ENCODE data around the gene TECPR2. TPM values are rescaled to one million over a fixed set of nuclear protein-coding genes. Genes with fewer than 3 reads are reported as not detected.

The TECPR2 gene
- total and polyA plus RNA-seq, 4 donors, result 2.0 to 12.6 (median 5.2) TPM

- H3K9ac ChIP-seq (ENCODE audit: low read depth in 1 of 2, low read length in 2 of 2), result no peak overlapping the region
- DNase-seq (ENCODE audit: low spot score), result no peak
- no peak for TF ChIP-seq ATF3 (IDR thresholded peaks at IDR 0.05)
- no peak for TF ChIP-seq HNF4G (IDR thresholded peaks at IDR 0.05)
- TF ChIP-seq GABPA (IDR thresholded peaks at IDR 0.05 in 1 of 2, conservative IDR thresholded peaks at IDR 0.05 in 1 of 2), result no peak
- no peak for TF ChIP-seq SP1 (IDR thresholded peaks at IDR 0.05)
- TF ChIP-seq CTCF (IDR thresholded peaks at IDR 0.05; ENCODE audit: low read depth, low read length, missing input control), result no peak
- no peak for TF ChIP-seq TAF1 (conservative IDR thresholded peaks at IDR 0.05)
- no peak for TF ChIP-seq YY1 (IDR thresholded peaks at IDR 0.05)
- TF ChIP-seq ZBTB33 (IDR thresholded peaks at IDR 0.05), result no peak
- TF ChIP-seq RXRA (IDR thresholded peaks at IDR 0.05), result no peak
- TF ChIP-seq EGR1 (IDR thresholded peaks at IDR 0.05; ENCODE audit: low read depth in 2 of 2), result no peak
- no peak for TF ChIP-seq REST (IDR thresholded peaks at IDR 0.05)
- TF ChIP-seq NR2F2 (IDR thresholded peaks at IDR 0.05), result no peak
- no peak for TF ChIP-seq HNF4A (conservative IDR thresholded peaks at IDR 0.05)
- no peak for TF ChIP-seq JUND (IDR thresholded peaks at IDR 0.05)
- TF ChIP-seq RAD21 (IDR thresholded peaks at IDR 0.05), result no peak
- no peak for TF ChIP-seq MAX (IDR thresholded peaks at IDR 0.05)
- no peaks in the 10 kb centered on the region for H3K27me3 ChIP-seq (ENCODE audit: control insufficient read depth in 4 of 4, insufficient read depth in 4 of 4, low read length in 3 of 4)
- H3K36me3 ChIP-seq (ENCODE audit: control insufficient read depth in 4 of 4, insufficient read depth in 3 of 4, low read depth in 1 of 4, low read length in 3 of 4), result peaks cover 0 to 5% (median under 1%) of the 10 kb centered on the region in 4 donors
- no peak overlapping the region for H3K27ac ChIP-seq (ENCODE audit: low read depth in 1 of 2, low read length in 2 of 2)
- H3K9me3 ChIP-seq (ENCODE audit: control insufficient read depth in 4 of 4, low read length in 3 of 4), result no peaks in the 10 kb centered on the region
- H3K4me1 ChIP-seq (ENCODE audit: control insufficient read depth in 4 of 4, insufficient read depth in 4 of 4, low read length in 3 of 4), result no peaks in the 10 kb centered on the region
- 77% methylated on average over 9 of the region's 9 CpGs for WGBS
- H3K4me3 ChIP-seq (ENCODE audit: low read depth in 1 of 3, low read length in 3 of 3), result no peak overlapping the region
Measured at GRCh38 chr14:102394717-102395375, 32.1 kb downstream of the TECPR2 start.
